Breast epithelium (tissue), 3 donors: ENCODE results near the gene SYCP1.

Source experiments
- CTCF ChIP-seq, 3 donors: fragments of 450-650 bp; IDR thresholded peaks; one replicate each; pipeline ENCODE4 v1.5.1; 2016 to 2017; ENCODE audit warnings: antibody characterized with exemption in 3 of 3, mild to moderate bottlenecking in 3 of 3, moderate library complexity in 3 of 3
- POLR2A ChIP-seq: fragments of 450-650 bp; IDR thresholded peaks from one replicate; pipeline ENCODE4 v1.6.1; 2016; ENCODE audit warnings: antibody characterized with exemption, mild to moderate bottlenecking, moderate library complexity
- POLR2AphosphoS5 ChIP-seq, 3 donors: sonication (generic); formaldehyde crosslinking; IDR thresholded peaks; one replicate each; pipeline ENCODE4 v1.6.1; 2017; ENCODE audit warnings: antibody characterized with exemption in 3 of 3

GRCh38 chr1:114986286-114986685 lies 131.6 kb downstream of the SYCP1 start:
- no peak for TF ChIP-seq CTCF (IDR thresholded peaks at IDR 0.05)
- no peak for TF ChIP-seq POLR2AphosphoS5 (IDR thresholded peaks at IDR 0.05)
- no peak for TF ChIP-seq POLR2A
